ENCODE results near the gene EPHA1.

The EPHA1 gene

GRCh38 chr7:143355450-143356385 lies 52.9 kb downstream of the EPHA1 start:
- TF ChIP-seq CTCF (IDR thresholded peaks at IDR 0.05; ENCODE audit: low read depth, low read length) = no peak
- DNase-seq (ENCODE audit: low read depth, low spot score) = peak; percentile 74
- H3K4me3 ChIP-seq (ENCODE audit: low read depth, low read length) = no peak overlapping the region
- in situ Hi-C loops (cut with HindIII; ENCODE audit: low sequenced_read_pairs) = no loop called here

GRCh38 chr7:143354965-143355364 lies 53.7 kb downstream of the EPHA1 start:
- H3K4me3 ChIP-seq (ENCODE audit: low read depth, low read length) = no peak overlapping the region
- TF ChIP-seq CTCF (IDR thresholded peaks at IDR 0.05; ENCODE audit: low read depth, low read length) = no peak
- in situ Hi-C loops (cut with HindIII; ENCODE audit: low sequenced_read_pairs) = no loop called here
- DNase-seq (ENCODE audit: low read depth, low spot score) = no peak

GRCh38 chr7:143354376-143354775 lies 54.3 kb downstream of the EPHA1 start:
- in situ Hi-C loops (cut with HindIII; ENCODE audit: low sequenced_read_pairs) = no loop called here
- no peak for DNase-seq (ENCODE audit: low read depth, low spot score)
- TF ChIP-seq CTCF (IDR thresholded peaks at IDR 0.05; ENCODE audit: low read depth, low read length) = no peak
- H3K4me3 ChIP-seq (ENCODE audit: low read depth, low read length) = no peak overlapping the region

- H3K4me3 ChIP-seq (ENCODE audit: low read depth, low read length) = no peak overlapping the region
- in situ Hi-C loops (cut with HindIII; ENCODE audit: low sequenced_read_pairs) = no loop called here
- TF ChIP-seq CTCF (IDR thresholded peaks at IDR 0.05; ENCODE audit: low read depth, low read length) = no peak
- DNase-seq (ENCODE audit: low read depth, low spot score) = no peak
These were observed 56.1 kb downstream of the EPHA1 start for GRCh38 chr7:143352531-143353002.

- TF ChIP-seq CTCF (IDR thresholded peaks at IDR 0.05; ENCODE audit: low read depth, low read length) = no peak
- H3K4me3 ChIP-seq (ENCODE audit: low read depth, low read length) = no peak overlapping the region
- in situ Hi-C loops (cut with HindIII; ENCODE audit: low sequenced_read_pairs) = no loop called here
- no peak for DNase-seq (ENCODE audit: low read depth, low spot score)
These were observed 57.1 kb downstream of the EPHA1 start for GRCh38 chr7:143351574-143351973.

- no peak for DNase-seq (ENCODE audit: low read depth, low spot score)
- no peak for TF ChIP-seq CTCF (IDR thresholded peaks at IDR 0.05; ENCODE audit: low read depth, low read length)
- in situ Hi-C loops (cut with HindIII; ENCODE audit: low sequenced_read_pairs) = no loop called here
- no peak overlapping the region for H3K4me3 ChIP-seq (ENCODE audit: low read depth, low read length)
These were observed 57.6 kb downstream of the EPHA1 start for GRCh38 chr7:143351060-143351459.
